ENCODE results near the gene SPRED1.

Gene SPRED1

GRCh38 chr15:38316311-38316710 is 63.7 kb downstream of the SPRED1 start:
- no peak for DNase-seq (ENCODE audit: low spot score)
- no peaks in the 10 kb centered on the region for H3K27me3 ChIP-seq (ENCODE audit: insufficient read depth, poor library complexity, severe bottlenecking)

GRCh38 chr15:38320181-38320580 is 67.5 kb downstream of the SPRED1 start:
- Histone ChIP-seq H3K4me3 (ENCODE audit: severe bottlenecking) (no peak overlapping the region), H3K27me3 (ENCODE audit: insufficient read depth, poor library complexity, severe bottlenecking) (no peaks in the 10 kb centered on the region), H3K36me3 (ENCODE audit: low read depth) (peaks cover 61% of the 10 kb centered on the region), H3K4me1 (ENCODE audit: insufficient read depth, poor library complexity, severe bottlenecking) (no peaks in the 10 kb centered on the region), H3K9me3 (ENCODE audit: severe bottlenecking) (no peaks in the 10 kb centered on the region), H3K27ac (ENCODE audit: poor library complexity, severe bottlenecking) (no peak overlapping the region)
- ATAC-seq (ENCODE audit: low read depth): no peak
- no peak for TF ChIP-seq CTCF (IDR thresholded peaks at IDR 0.05; ENCODE audit: poor library complexity, severe bottlenecking)
- no peak for DNase-seq (ENCODE audit: low spot score)

More at GRCh38 chr15:38316311-38316710, 63.7 kb downstream of the SPRED1 start:
- Histone ChIP-seq H3K4me1 (ENCODE audit: insufficient read depth, poor library complexity, severe bottlenecking) (no peaks in the 10 kb centered on the region), H3K4me3 (ENCODE audit: severe bottlenecking) (no peak overlapping the region), H3K27ac (ENCODE audit: poor library complexity, severe bottlenecking) (no peak overlapping the region), H3K36me3 (ENCODE audit: low read depth) (peaks cover 33% of the 10 kb centered on the region), H3K9me3 (ENCODE audit: severe bottlenecking) (no peaks in the 10 kb centered on the region)
- no peak for TF ChIP-seq CTCF (IDR thresholded peaks at IDR 0.05; ENCODE audit: poor library complexity, severe bottlenecking)
- ATAC-seq (ENCODE audit: low read depth): no peak

DNA sequence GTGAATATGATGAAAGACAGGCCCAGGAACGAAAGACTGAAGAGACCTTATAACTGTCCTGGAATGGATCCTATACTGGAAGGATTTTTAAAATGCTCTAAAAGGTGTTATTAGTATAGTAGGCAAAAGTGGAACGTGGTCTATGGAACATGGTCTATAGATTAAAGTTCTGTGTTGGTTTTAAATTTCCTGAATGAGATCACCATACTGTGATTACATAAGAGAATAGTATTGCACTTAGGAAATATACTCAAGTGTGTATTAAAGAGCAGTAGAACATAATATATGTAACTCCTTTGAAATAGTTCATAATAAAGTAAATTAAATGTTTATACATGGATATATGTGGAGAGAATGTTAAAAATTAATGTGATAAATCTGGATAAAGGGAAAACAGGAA is 68.2 kb downstream of the SPRED1 start:
- Histone ChIP-seq H3K9me3 (ENCODE audit: severe bottlenecking) (no peaks in the 10 kb centered on the region), H3K27me3 (ENCODE audit: insufficient read depth, poor library complexity, severe bottlenecking) (no peaks in the 10 kb centered on the region), H3K4me1 (ENCODE audit: insufficient read depth, poor library complexity, severe bottlenecking) (no peaks in the 10 kb centered on the region), H3K27ac (ENCODE audit: poor library complexity, severe bottlenecking) (no peak overlapping the region), H3K36me3 (ENCODE audit: low read depth) (peaks cover 66% of the 10 kb centered on the region), H3K4me3 (ENCODE audit: severe bottlenecking) (no peak overlapping the region)
- DNase-seq (ENCODE audit: low spot score): no peak
- ATAC-seq (ENCODE audit: low read depth): 0 out of 3 replicates have a peak, but pooled peaks have one; percentile 31
- TF ChIP-seq CTCF (IDR thresholded peaks at IDR 0.05; ENCODE audit: poor library complexity, severe bottlenecking): no peak

- ATAC-seq (ENCODE audit: low read depth) (no peak), DNase-seq (ENCODE audit: low spot score) (no peak)
- no peaks in the 10 kb centered on the region for H3K4me1 ChIP-seq (ENCODE audit: insufficient read depth, poor library complexity, severe bottlenecking)
- H3K36me3 ChIP-seq (ENCODE audit: low read depth): peaks cover 84% of the 10 kb centered on the region
- no peaks in the 10 kb centered on the region for H3K27me3 ChIP-seq (ENCODE audit: insufficient read depth, poor library complexity, severe bottlenecking)
- H3K9me3 ChIP-seq (ENCODE audit: severe bottlenecking): no peaks in the 10 kb centered on the region
- no peak for TF ChIP-seq CTCF (IDR thresholded peaks at IDR 0.05; ENCODE audit: poor library complexity, severe bottlenecking)
- H3K4me3 ChIP-seq (ENCODE audit: severe bottlenecking): no peak overlapping the region
- no peak overlapping the region for H3K27ac ChIP-seq (ENCODE audit: poor library complexity, severe bottlenecking)
Observed at GRCh38 chr15:38323895-38324294, 71.3 kb downstream of the SPRED1 start.

GRCh38 chr15:38324939-38325647 is 72.5 kb downstream of the SPRED1 start:
- Histone ChIP-seq H3K4me3 (ENCODE audit: severe bottlenecking) (no peak overlapping the region), H3K27ac (ENCODE audit: poor library complexity, severe bottlenecking) (no peak overlapping the region), H3K36me3 (ENCODE audit: low read depth) (peaks cover 90% of the 10 kb centered on the region), H3K27me3 (ENCODE audit: insufficient read depth, poor library complexity, severe bottlenecking) (no peaks in the 10 kb centered on the region), H3K9me3 (ENCODE audit: severe bottlenecking) (no peaks in the 10 kb centered on the region), H3K4me1 (ENCODE audit: insufficient read depth, poor library complexity, severe bottlenecking) (no peaks in the 10 kb centered on the region)
- DNase-seq (ENCODE audit: low spot score) (no peak), ATAC-seq (ENCODE audit: low read depth) (no peak)
- no peak for TF ChIP-seq CTCF (IDR thresholded peaks at IDR 0.05; ENCODE audit: poor library complexity, severe bottlenecking)

Data from RWPE2 (cell line).